H7 (cell line): Measurements from ENCODE around the gene ME2. TPM values are rescaled to one million over a fixed set of nuclear protein-coding genes. Genes with fewer than 3 reads are reported as not detected.
"Not testable (repeated sequence)": the region's sequence is repeated elsewhere in the genome, so short reads cannot be mapped to it uniquely, and the experiment has no call there.

Experiments
- DNase-seq: peaks from one replicate; pipeline ENCODE4 v3.0.0; 2012
- H3K27me3 ChIP-seq: 2 replicates; pipeline ENCODE4 v1.6.0; 2011; ENCODE audit warnings: mild to moderate bottlenecking, low read length; ENCODE audit not compliant: control insufficient read depth, insufficient read depth
- H3K36me3 ChIP-seq: replicated peaks from 2 replicates; pipeline ENCODE4 v1.5.1; 2011; ENCODE audit warnings: low read length; ENCODE audit not compliant: control insufficient read depth, insufficient read depth
- H3K4me3 ChIP-seq: 2 replicates; pipeline ENCODE4 v1.5.1; 2011; ENCODE audit warnings: low read depth, mild to moderate bottlenecking, control low read depth, low read length, moderate library complexity; ENCODE audit not compliant: insufficient read depth
- total RNA-seq: library from RNA; depleted of rRNA; stranded (reverse); fragments of >200 nt; shearing (Covaris generic); gene quantifications from 2 replicates; pipeline ENCODE4 v1.2.3, GENCODE V29; 2014

The ME2 gene
- total RNA-seq, 1 experiment from 2014 or later = 86.0 TPM

DNA sequence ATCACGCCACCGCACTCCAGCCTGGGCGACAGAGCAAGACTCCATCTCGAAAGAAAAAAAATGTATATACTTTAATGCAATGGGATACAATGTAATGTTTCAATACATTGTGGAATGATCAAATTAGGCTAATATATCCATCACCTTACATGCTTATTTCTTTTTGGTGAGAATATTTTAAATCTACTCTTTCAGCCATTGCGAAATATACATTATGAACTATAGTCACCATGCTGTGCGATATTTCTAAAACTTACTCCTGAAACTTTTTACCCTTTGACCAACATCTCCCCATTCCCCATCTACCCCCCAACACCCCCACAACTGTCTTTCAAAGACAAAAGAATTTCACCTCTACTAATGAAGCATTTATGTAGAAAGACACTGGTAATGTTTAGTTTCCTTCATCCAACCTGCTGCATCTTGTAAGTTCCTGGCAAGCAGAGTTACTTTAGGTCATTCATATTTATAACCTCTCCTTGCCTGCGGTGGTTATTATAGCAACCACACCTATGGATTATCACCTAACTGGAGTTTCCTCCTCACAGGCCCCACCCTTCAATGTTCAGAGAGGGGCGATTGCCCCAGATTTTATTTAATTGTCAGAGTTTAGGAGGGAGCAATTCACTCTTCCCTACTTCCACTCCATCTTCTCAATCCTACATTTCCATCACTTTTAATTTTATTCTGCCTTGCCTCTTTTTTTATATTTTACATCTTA lies 1.2 kb upstream of the ME2 start:
- Histone ChIP-seq H3K4me3 (no peak overlapping the region), H3K36me3 (no peaks in the 10 kb centered on the region), H3K27me3 (peaks cover 2% of the 10 kb centered on the region; the same call in 1 of the 2 replicates)
- no peak for DNase-seq

DNA sequence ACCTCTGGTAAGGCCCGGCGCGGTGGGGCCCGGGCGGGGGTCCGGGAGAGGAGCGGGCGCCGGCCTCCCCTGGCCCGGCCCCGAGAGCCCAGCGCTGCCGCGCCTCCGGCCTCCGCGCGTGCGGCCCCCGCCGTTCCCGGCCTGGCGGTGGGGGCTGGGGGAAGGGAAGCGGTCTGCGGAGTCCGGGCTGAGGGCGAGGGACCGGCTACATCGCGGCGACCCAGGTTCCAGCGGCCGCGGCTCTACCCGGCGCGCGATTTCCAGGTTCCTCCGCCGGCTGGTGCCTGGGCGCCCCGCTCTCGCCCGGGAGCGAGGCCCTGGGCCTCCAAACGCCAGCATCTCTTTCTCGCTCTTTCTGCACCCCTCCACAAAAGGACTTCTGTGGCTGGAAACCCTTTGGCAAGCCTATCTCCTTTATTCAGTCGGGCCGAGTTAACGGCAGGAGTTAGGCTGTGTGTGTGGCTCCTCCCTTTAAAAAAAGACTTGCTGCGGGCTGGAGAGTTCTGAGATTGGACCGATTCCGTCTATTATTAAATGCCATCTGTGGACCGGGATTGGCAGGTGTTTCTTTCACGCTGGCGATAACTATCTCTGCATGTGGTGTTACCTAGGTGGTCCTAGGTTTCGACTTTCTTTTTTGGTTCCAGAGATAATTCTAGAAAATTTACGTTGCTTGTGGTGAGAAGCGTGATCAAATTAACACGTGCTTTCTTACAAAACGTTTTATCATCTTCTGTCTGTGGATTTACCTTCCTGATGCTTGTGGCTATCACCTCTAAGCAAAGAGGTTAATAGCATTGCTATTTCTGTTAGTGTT lies 592 bp downstream of the ME2 start:
- no peak for DNase-seq
- Histone ChIP-seq H3K36me3 (no peaks in the 10 kb centered on the region), H3K4me3 (peak overlapping the region; percentile 82), H3K27me3 (peaks cover 2% of the 10 kb centered on the region; the same call in 1 of the 2 replicates)

DNA sequence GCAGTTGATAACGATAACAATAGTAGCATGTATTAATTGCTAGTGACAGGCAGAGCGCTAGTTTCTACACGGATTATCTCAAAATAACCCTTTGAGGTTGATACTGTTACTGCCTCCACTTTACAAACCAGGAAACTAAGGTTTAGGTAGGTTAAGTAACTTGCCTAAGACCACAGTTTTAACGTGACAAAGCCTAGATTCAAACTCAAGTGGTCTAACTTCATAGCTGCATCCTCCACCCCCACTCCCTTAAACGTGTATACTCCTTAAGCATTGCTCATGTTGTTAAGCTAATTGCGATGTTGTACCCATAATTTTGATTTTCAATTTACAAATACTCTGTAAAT lies 1.2 kb downstream of the ME2 start:
- no peak for DNase-seq
- no peaks in the 10 kb centered on the region for H3K36me3 ChIP-seq
- peaks cover 2% of the 10 kb centered on the region; the same call in 1 of the 2 replicates for H3K27me3 ChIP-seq
- peak overlapping the region; percentile 82 for H3K4me3 ChIP-seq

DNA sequence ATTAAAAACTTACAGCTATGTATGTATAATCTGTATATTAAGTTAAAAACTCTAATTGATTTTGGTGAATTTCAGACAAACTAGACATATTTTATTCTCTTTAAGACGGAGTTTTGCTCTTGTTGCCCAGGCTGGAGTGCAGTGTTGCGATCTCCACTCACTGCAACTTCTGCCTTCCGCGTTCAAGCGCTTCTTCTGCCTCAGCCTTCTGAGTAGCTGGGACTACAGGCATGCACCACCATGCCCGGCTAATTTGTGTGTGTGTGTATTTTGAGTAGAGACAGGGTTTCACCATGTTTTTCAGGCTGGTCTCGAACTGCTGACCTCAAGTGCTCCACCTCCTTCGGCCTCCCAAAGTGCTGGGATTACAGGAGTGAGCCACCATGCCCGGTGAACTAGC lies 2.0 kb downstream of the ME2 start:
- H3K4me3 ChIP-seq, H3K27me3 ChIP-seq, H3K36me3 ChIP-seq, DNase-seq: not testable (repeated sequence)

DNA sequence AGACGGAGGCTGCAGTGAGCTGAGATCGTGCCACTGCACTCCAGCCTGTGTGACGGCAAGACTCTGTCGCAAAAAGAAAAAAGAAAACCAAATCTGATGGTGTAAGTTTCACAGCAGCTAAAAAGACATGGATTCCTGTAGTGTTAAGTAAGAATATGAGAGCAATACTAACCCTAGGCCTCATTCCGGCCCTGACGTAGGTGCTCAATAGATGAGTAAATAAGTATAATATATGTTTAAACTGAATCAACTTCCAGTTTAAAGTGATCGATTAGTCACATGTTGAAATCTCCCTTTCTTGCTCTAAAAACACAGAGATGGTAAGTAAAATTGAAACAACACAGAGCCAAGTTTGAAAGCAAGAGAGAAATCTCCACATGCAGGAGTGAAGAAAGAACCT lies 8.0 kb downstream of the ME2 start:
- no peaks in the 10 kb centered on the region; the same call in 1 of the 2 replicates for H3K36me3 ChIP-seq

DNA sequence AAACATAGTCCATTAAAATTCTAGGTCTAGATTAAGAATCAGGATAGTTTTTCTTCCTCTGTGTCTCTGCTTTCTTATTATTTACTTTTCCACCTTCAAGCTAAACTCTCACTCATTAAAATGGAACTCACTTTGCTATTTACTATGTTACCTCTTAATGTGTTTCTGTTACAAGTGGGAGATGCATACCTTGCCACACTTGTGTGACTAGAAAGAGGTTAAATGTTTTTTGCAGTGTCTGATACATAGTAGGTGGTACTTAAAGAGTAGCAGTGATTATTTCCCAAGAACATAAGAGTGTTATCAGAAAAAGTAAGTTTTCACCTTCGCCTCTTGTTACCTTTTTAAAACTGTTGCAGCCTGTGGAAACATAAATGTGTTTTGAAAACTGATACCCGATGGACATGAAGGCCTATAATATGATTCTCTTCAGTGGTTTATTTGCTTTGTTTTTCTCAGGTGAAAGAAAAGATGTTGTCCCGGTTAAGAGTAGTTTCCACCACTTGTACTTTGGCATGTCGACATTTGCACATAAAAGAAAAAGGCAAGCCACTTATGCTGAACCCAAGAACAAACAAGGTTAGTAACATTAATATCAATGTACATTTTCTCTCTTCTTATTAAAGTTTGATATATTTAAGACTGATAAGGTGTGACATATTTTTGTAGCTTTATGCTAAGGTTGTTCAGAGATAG lies 16.6 kb downstream of the ME2 start:
- H3K4me3 ChIP-seq = no peak overlapping the region
- peaks cover 5% of the 10 kb centered on the region for H3K36me3 ChIP-seq
- H3K27me3 ChIP-seq = no peaks in the 10 kb centered on the region
- DNase-seq = no peak

More for the DNA sequence above, 8.0 kb downstream of the ME2 start:
- no peaks in the 10 kb centered on the region for H3K27me3 ChIP-seq
- no peak for DNase-seq
- H3K4me3 ChIP-seq = no peak overlapping the region

DNA sequence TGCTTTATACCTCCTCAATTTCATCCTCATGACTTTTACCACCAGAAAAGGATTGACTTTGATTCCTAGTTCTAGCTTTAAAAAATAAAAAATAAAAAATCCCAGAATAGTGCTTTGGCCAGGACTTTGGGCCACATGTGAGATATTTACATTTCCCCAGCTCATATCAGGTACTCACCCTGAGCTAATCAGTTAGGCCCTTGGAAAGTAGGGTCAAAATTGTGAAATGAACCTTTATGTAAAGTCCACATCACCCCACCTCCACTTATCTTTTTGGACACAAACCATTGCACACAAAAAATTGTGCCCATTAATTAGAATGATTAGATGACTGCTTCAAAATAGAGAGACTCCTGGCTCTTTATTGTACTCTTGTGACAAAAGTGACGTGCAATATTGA lies 17.2 kb downstream of the ME2 start:
- DNase-seq = no peak
- Histone ChIP-seq H3K36me3 (peaks cover 5% of the 10 kb centered on the region), H3K27me3 (no peaks in the 10 kb centered on the region), H3K4me3 (no peak overlapping the region)

DNA sequence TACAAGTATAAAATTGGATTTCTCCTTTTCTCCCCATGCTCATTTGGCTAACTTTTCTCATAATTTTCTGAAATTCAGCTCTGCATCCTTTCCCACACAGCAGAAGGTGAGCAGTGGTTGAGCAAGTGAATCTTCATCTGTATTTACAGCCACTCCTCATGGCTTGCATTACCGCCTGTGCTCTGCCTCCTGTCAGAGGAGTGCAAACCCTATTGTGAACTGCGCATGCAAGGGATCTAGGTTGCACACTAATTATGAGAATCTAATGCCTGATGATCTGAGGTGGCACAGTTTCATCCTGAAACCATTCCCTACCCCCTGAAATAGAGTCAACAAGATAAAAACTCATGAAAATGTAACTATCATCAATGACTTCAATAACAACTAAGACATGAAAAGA lies 20.0 kb downstream of the ME2 start:
- no peak for DNase-seq
- H3K27me3 ChIP-seq = no peaks in the 10 kb centered on the region
- no peak overlapping the region for H3K4me3 ChIP-seq
- H3K36me3 ChIP-seq = peaks cover 5% of the 10 kb centered on the region

DNA sequence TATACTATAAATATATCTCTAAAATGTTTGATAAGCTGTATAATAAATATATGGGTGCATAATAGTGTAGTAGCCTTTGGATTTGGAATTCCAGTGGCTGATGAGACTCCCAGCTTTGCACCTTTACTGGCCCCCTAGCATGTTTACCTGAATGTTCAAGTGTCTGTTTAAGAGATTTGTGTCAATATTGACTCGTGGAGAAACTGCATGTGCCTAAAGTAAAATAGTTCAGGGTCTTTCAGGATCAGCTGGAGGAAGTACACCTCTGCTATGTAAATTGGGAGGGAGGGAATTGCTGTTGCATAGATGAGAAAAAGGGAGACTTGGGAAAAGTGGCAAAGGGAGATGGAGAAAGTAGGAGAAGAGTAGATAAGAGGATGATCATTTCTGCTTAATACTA lies 23.9 kb downstream of the ME2 start:
- Histone ChIP-seq H3K36me3 (peaks cover 9% of the 10 kb centered on the region), H3K27me3 (no peaks in the 10 kb centered on the region), H3K4me3 (no peak overlapping the region)
- DNase-seq = no peak

DNA sequence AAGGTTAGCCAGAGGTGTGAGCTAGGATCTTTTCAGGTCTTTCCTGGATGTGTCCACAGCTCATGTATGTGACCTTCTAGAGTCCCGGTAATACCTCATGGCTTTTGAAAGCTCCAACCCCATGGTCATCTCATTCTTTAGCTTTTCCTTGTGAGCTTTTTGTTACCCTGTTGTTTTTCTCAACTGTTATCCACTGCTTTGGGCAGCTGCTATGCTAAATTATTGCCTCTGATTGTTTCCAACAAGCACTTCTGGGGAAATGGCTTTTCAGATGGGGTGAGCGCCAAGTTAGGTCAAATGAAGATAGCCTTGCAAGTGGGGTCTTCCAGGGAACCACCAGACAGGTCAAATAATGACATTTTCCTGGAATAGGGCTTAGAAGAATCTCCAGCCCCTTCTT lies 27.9 kb downstream of the ME2 start:
- Histone ChIP-seq H3K27me3 (no peaks in the 10 kb centered on the region), H3K4me3 (no peak overlapping the region), H3K36me3 (peaks cover 5% of the 10 kb centered on the region)
- no peak for DNase-seq

DNA sequence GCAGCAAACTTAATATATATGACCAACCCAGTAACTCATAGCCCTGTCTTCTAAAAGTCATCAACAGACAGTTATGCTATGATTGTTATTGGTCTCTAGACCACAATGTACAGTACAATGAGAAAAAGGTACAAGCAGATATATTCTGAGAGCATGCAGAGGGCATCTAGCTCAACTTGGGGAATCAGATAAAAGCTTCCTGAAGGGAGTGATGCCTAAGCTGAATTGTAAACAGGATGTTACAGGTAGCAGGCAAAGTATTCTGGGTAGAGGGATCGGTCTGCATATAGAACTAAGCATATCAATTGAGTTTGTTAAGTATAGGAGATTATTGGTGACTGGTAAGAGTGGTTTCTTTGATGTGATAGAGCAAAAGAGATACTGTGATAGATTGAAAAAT lies 30.3 kb downstream of the ME2 start:
- H3K36me3 ChIP-seq = peaks cover 5% of the 10 kb centered on the region
- no peak for DNase-seq
- no peaks in the 10 kb centered on the region for H3K27me3 ChIP-seq
- no peak overlapping the region for H3K4me3 ChIP-seq

DNA sequence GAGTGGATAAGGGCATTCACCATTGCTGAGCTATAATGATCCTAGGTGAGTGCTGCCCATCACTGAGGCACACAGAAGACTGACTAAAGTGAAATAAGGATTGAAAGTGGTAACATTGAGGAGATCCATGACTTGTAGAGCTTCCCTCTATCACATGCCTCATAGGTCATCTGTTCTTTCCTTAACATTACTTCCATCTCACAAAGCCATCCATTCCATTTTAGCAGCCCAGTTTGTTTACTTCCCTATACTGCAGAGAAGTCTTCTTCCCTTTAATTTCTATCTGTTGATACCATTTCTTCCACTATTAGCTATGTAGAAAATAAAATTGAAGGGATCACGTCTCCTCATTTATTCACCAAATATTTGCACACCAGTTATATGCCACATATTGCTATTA lies 32.1 kb downstream of the ME2 start:
- H3K4me3 ChIP-seq = no peak overlapping the region
- H3K27me3 ChIP-seq = no peaks in the 10 kb centered on the region
- DNase-seq = no peak
- peaks cover 5% of the 10 kb centered on the region for H3K36me3 ChIP-seq

DNA sequence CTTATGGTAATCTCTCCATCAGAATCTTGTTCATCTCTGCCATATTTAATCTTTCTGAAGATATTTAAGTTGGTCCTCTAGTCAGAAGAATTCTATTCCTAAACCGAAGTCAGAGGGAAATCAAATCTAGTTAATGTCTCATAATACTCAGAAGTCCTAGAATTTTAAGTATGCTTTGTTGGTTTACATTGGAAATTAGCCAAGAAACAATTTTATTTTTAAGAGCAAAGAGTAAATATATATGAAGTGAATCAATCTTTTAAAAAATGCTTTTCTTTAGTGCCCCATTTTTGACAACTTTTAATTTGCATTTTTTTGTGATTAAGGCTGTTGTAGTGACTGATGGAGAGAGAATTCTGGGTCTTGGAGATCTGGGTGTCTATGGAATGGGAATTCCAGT lies 38.1 kb downstream of the ME2 start:
- H3K36me3 ChIP-seq = peaks cover 3% of the 10 kb centered on the region
- no peaks in the 10 kb centered on the region for H3K27me3 ChIP-seq
- DNase-seq = no peak
- no peak overlapping the region for H3K4me3 ChIP-seq

DNA sequence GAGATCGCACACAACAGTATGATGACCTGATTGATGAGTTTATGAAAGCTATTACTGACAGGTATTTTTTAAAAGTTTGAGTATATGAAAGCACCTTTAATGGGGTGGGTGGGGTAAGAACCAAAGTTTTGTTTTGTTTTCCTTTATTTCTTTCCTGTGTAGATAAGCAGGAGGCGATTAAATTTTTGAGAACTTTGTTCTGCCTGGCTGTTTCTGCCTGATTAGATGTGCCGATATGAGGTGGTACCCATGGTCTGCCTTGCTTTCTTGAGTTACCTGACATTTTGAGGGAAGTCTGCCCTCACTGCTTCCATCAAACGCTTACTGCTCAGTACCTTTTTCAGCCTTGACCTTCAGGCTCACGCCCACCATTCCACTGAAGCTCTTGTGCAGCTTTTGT lies 39.2 kb downstream of the ME2 start:
- no peaks in the 10 kb centered on the region for H3K27me3 ChIP-seq
- no peak for DNase-seq
- H3K36me3 ChIP-seq = peaks cover 3% of the 10 kb centered on the region
- H3K4me3 ChIP-seq = no peak overlapping the region

DNA sequence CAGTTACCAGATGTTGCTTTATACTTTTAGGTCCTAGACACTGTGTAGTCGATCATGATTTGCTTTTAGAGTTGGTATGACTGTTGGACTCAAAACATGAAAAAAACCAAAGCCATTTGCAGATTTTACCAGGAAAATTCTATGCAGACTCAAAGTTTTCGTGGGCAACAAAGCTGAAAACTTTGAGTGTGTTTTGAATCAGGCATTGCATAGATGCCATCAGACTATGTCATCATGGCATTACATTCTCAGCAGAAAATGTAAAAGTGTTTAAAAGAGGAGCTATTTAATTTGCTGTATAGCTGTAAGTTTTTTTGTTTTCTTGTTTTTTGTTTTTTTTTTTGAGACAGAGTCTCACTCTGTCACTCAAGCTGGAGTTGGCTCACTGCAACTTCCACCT lies 45.5 kb downstream of the ME2 start:
- peaks cover 10% of the 10 kb centered on the region; the same call in 1 of the 2 replicates for H3K36me3 ChIP-seq
- DNase-seq = no peak
- no peaks in the 10 kb centered on the region for H3K27me3 ChIP-seq
- no peak overlapping the region for H3K4me3 ChIP-seq
